GM12891 (cell line): ENCODE measurements around the gene NEDD4.
"Not testable (repeated sequence)": the region's sequence is repeated elsewhere in the genome, so short reads cannot be mapped to it uniquely, and the experiment has no call there.

Source experiments
- POLR2A ChIP-seq: IDR thresholded peaks from 2 replicates; pipeline ENCODE4 v1.6.1; 2011; ENCODE audit warnings: low read depth, low read length, control low read depth
- POLR2AphosphoS5 ChIP-seq: IDR thresholded peaks from 2 replicates; pipeline ENCODE4 v1.6.1; 2011; ENCODE audit warnings: low read depth, low read length, control low read depth
- SPI1 ChIP-seq: IDR thresholded peaks from 2 replicates; pipeline ENCODE4 v1.6.1; 2011; ENCODE audit warnings: low read depth, low read length, control low read depth
- TAF1 ChIP-seq: IDR thresholded peaks from 2 replicates; pipeline ENCODE4 v1.6.1; 2011; ENCODE audit warnings: low read depth, low read length, control low read depth

- not testable (repeated sequence) for TF ChIP-seq POLR2AphosphoS5, SPI1, POLR2A, TAF1
These were observed 171.7 kb downstream of the NEDD4 start for GRCh38 chr15:55821740-55822139.
